Measurements from ENCODE around the gene TGFA.

DNA sequence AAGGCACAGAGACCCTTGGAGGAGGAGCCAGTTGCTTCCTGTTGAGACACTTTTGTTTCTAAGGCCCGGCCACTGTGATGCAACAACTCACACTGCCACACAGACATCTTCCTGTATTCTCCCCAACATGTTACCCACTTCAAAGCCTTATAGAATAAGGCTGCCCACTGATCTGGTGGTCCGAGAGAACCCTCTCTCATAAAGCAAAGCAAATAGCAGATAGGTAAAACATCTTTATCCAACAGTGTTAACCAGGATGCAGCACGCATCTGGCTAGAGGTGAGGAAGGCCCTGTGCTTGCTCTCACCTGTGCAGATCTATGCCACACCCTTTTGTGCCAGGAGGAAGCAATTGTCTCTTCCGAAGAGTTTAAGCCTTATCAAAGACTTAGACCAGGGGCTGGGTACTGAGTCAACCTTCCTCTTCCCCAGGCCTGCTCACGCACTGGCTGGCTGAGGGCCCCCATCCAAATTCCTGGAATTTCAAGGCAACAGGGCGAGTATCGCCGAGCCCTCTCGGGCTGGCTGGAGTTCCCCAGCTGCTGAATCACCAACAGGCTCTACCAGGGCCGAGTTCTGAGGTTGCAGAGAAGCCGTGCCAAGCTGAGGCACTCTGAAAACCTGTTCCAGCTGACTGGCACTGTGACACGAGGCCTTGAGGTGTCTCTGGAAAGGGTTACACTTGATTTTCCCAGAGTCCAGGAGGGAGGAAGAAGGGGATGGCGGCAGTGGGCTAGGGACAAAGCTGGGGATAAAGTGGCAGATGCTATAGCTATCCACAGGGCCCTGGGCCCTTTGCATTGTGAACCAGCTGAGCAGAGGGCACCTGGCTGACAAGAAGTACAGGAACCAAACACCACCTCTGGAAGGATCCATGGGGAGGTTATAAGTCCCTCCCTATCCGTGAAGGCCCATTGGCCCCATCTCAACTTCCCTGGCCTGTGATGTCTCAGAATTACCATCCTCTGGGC lies 29.3 kb downstream of the TGFA start:
- TF ChIP-seq, protein P1, sequence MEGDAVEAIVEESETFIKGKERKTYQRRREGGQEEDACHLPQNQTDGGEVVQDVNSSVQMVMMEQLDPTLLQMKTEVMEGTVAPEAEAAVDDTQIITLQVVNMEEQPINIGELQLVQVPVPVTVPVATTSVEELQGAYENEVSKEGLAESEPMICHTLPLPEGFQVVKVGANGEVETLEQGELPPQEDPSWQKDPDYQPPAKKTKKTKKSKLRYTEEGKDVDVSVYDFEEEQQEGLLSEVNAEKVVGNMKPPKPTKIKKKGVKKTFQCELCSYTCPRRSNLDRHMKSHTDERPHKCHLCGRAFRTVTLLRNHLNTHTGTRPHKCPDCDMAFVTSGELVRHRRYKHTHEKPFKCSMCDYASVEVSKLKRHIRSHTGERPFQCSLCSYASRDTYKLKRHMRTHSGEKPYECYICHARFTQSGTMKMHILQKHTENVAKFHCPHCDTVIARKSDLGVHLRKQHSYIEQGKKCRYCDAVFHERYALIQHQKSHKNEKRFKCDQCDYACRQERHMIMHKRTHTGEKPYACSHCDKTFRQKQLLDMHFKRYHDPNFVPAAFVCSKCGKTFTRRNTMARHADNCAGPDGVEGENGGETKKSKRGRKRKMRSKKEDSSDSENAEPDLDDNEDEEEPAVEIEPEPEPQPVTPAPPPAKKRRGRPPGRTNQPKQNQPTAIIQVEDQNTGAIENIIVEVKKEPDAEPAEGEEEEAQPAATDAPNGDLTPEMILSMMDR (IDR thresholded peaks at IDR 0.05): no peak
- no peak for TF ChIP-seq POLR2AphosphoS5 (IDR thresholded peaks at IDR 0.05)

Data from transverse colon (tissue), 4 donors.